Calu3 (cell line): ENCODE results near the gene RSPO4. TPM values are rescaled to one million over a fixed set of nuclear protein-coding genes. Genes with fewer than 3 reads are reported as not detected.

ENCODE experiments used
- BruUV-seq: library from RNA; stranded (reverse); fragments of 400-500 nt; replicated peaks from 2 replicates; lab custom pipeline; 2021; lab: Mats Ljungman, UMichigan
- CTCF ChIA-PET: fragments of 300-600 bp; sonication (Branson Sonifier 250); formaldehyde crosslinking; loops from one replicate; lab custom pipeline; 2022; ENCODE audit warnings: antibody characterized with exemption; lab: Charles Lee
- DNase-seq: peaks from one replicate; pipeline ENCODE4 v3.0.0; 2022
- H3K27ac Mint-ChIP-seq: one replicate; pipeline ENCODE4 v1.8.0; 2022; ENCODE audit warnings: mixed read lengths; ENCODE audit not compliant: unreplicated experiment
- H3K27me3 Mint-ChIP-seq: one replicate; pipeline ENCODE4 v1.8.0; 2022; ENCODE audit warnings: mixed read lengths; ENCODE audit not compliant: unreplicated experiment
- H3K36me3 Mint-ChIP-seq: one replicate; pipeline ENCODE4 v1.8.0; 2022; ENCODE audit warnings: mild to moderate bottlenecking, moderate library complexity, mixed read lengths; ENCODE audit not compliant: insufficient read depth, unreplicated experiment
- H3K4me1 Mint-ChIP-seq: one replicate; pipeline ENCODE4 v1.8.0; 2022; ENCODE audit warnings: mild to moderate bottlenecking, low read depth, mixed read lengths; ENCODE audit not compliant: unreplicated experiment
- H3K4me3 Mint-ChIP-seq: one replicate; pipeline ENCODE4 v1.8.0; 2022; ENCODE audit warnings: mild to moderate bottlenecking, low read depth, moderate library complexity, mixed read lengths; ENCODE audit not compliant: unreplicated experiment
- H3K9me3 Mint-ChIP-seq: one replicate; pipeline ENCODE4 v1.8.0; 2022; ENCODE audit warnings: low read depth, mixed read lengths; ENCODE audit not compliant: unreplicated experiment
- CTCF ChIP-seq: fragments of 200-600 bp; IDR thresholded peaks from one replicate; pipeline ENCODE4 v1.8.0; 2022; ENCODE audit warnings: antibody characterized with exemption; ENCODE audit not compliant: unreplicated experiment
- intact Hi-C: fragments of 100-400 bp; cut with micrococcal nuclease; formaldehyde crosslinking; loops from one replicate; pipeline ENCODE4 v1.10.0; 2022; ENCODE audit not compliant: unreplicated experiment
- total RNA-seq: library from RNA; stranded (reverse); gene quantifications from 2 replicates; pipeline ENCODE4 v1.2.3, GENCODE V29; 2022

The RSPO4 gene
- total RNA-seq, 1 experiment from 2014 or later: not detected

GRCh38 chr20:946826-947225 lies 55.3 kb downstream of the RSPO4 start:
- no peak overlapping the region for H3K4me3 Mint-ChIP-seq
- TF ChIP-seq CTCF: no peak
- BruUV-seq: no TSS peak
- intact Hi-C loops: no loop called here
- DNase-seq: no peak
- CTCF ChIA-PET: no interaction called here
- H3K27me3 Mint-ChIP-seq: peaks cover 84% of the 10 kb centered on the region
- no peaks in the 10 kb centered on the region for H3K4me1 Mint-ChIP-seq
- H3K27ac Mint-ChIP-seq: no peak overlapping the region
- H3K36me3 Mint-ChIP-seq: no peaks in the 10 kb centered on the region
- H3K9me3 Mint-ChIP-seq: no peaks in the 10 kb centered on the region

GRCh38 chr20:945841-946240 lies 56.3 kb downstream of the RSPO4 start:
- BruUV-seq: no TSS peak
- H3K9me3 Mint-ChIP-seq: no peaks in the 10 kb centered on the region
- H3K36me3 Mint-ChIP-seq: no peaks in the 10 kb centered on the region
- CTCF ChIA-PET: no interaction called here
- H3K27ac Mint-ChIP-seq: no peak overlapping the region
- TF ChIP-seq CTCF: no peak
- H3K27me3 Mint-ChIP-seq: peaks cover 87% of the 10 kb centered on the region
- intact Hi-C loops: no loop called here
- H3K4me3 Mint-ChIP-seq: no peak overlapping the region
- no peaks in the 10 kb centered on the region for H3K4me1 Mint-ChIP-seq
- DNase-seq: no peak

GRCh38 chr20:944774-945410 lies 57.2 kb downstream of the RSPO4 start:
- no peaks in the 10 kb centered on the region for H3K9me3 Mint-ChIP-seq
- no TSS peak for BruUV-seq
- H3K4me1 Mint-ChIP-seq: no peaks in the 10 kb centered on the region
- no peaks in the 10 kb centered on the region for H3K36me3 Mint-ChIP-seq
- no peak overlapping the region for H3K4me3 Mint-ChIP-seq
- no peak for TF ChIP-seq CTCF
- no peak for DNase-seq
- peaks cover 89% of the 10 kb centered on the region for H3K27me3 Mint-ChIP-seq
- intact Hi-C loops: no loop called here
- CTCF ChIA-PET: no interaction called here
- H3K27ac Mint-ChIP-seq: no peak overlapping the region

- H3K36me3 Mint-ChIP-seq: no peaks in the 10 kb centered on the region
- peaks cover 82% of the 10 kb centered on the region for H3K27me3 Mint-ChIP-seq
- DNase-seq: no peak
- TF ChIP-seq CTCF: no peak
- intact Hi-C loops: no loop called here
- CTCF ChIA-PET: interaction anchor here (0.7 kb wide), 1 partner anchor 122 kb away, joined by 4 read pairs; no protein-coding TSS in a partner anchor
- no peaks in the 10 kb centered on the region for H3K9me3 Mint-ChIP-seq
- no peak overlapping the region for H3K27ac Mint-ChIP-seq
- no TSS peak for BruUV-seq
- H3K4me1 Mint-ChIP-seq: no peaks in the 10 kb centered on the region
- no peak overlapping the region for H3K4me3 Mint-ChIP-seq
Measured at GRCh38 chr20:944148-944547, 58.0 kb downstream of the RSPO4 start.
